GM18909 (cell line): Measurements from ENCODE around the gene LMOD1.
"Not testable (repeated sequence)": the region's sequence is repeated elsewhere in the genome, so short reads cannot be mapped to it uniquely, and the experiment has no call there.

ENCODE experiments used
- ATAC-seq: cut with Tn5 transposase; IDR thresholded peaks from one replicate; pipeline ENCODE4 v1.9.1; 2021; ENCODE audit warnings: mild to moderate bottlenecking; ENCODE audit not compliant: unreplicated experiment, poor library complexity

Gene LMOD1

GRCh38 chr1:201946224-201946908 is at the start of gene LMOD1:
Gene LMOD1, minus strand, starts transcription at chr1:201946548. Its CDS starts 208 bp downstream, at chr1:201946340.
- no peak for ATAC-seq

GRCh38 chr1:201990427-201990826 is 44.1 kb upstream of the LMOD1 start:
- no peak for ATAC-seq

- no peak for ATAC-seq
Measured at GRCh38 chr1:201989354-201990128, 43.2 kb upstream of the LMOD1 start.

- no peak for ATAC-seq
Measured at GRCh38 chr1:201988601-201989000, 42.3 kb upstream of the LMOD1 start.

GRCh38 chr1:201985355-201985754 is 39.0 kb upstream of the LMOD1 start:
- no peak for ATAC-seq

GRCh38 chr1:201984446-201984845 is 38.1 kb upstream of the LMOD1 start:
- ATAC-seq: no peak

GRCh38 chr1:201983380-201983805 is 37.0 kb upstream of the LMOD1 start:
- ATAC-seq: no peak

- ATAC-seq: peak; percentile 76
Measured at GRCh38 chr1:201982623-201983379, 36.5 kb upstream of the LMOD1 start, which contains the start of gene RNPEP. Gene RNPEP, plus strand, starts transcription at chr1:201982648. Its CDS starts 19 bp downstream, at chr1:201982667.

- peak; percentile 15 for ATAC-seq
Measured at GRCh38 chr1:201982082-201982622, 35.8 kb upstream of the LMOD1 start.

- ATAC-seq: no peak
Measured at GRCh38 chr1:201970334-201971159, 24.2 kb upstream of the LMOD1 start.

- no peak for ATAC-seq
Measured at GRCh38 chr1:201968202-201968925, 22.0 kb upstream of the LMOD1 start.

- no peak for ATAC-seq
Measured at GRCh38 chr1:201966171-201966570, 19.8 kb upstream of the LMOD1 start.

GRCh38 chr1:201964261-201964660 is 17.9 kb upstream of the LMOD1 start:
- ATAC-seq: no peak

- ATAC-seq: not testable (repeated sequence)
Measured at GRCh38 chr1:201962382-201962781, 16.0 kb upstream of the LMOD1 start.

- ATAC-seq: no peak
Measured at GRCh38 chr1:201958348-201958747, 12.0 kb upstream of the LMOD1 start.

GRCh38 chr1:201955729-201956143 is 9.4 kb upstream of the LMOD1 start:
- peak; percentile 49 for ATAC-seq

GRCh38 chr1:201955009-201955728 is 8.8 kb upstream of the LMOD1 start, which contains the start of gene TIMM17A:
Gene TIMM17A, plus strand, starts transcription at chr1:201955503. Its CDS starts 24 bp downstream, at chr1:201955527.
- ATAC-seq: peak; percentile 100
